ENCODE results near the gene PRR12. TPM values are rescaled to one million over a fixed set of nuclear protein-coding genes. Genes with fewer than 3 reads are reported as not detected.

The PRR12 gene
- total and polyA plus RNA-seq, 9 of the 15 experiments (the other 6 are each of a cell fraction or from before 2014, with no cell fraction given), result 0.01 to 21.1 (median 0.98) TPM

- no peak for TF ChIP-seq ZNF407 (IDR thresholded peaks at IDR 0.05; ENCODE audit: low read depth)
- no peak for TF ChIP-seq ILF3 (IDR thresholded peaks at IDR 0.05; ENCODE audit: borderline replicate concordance)
- no peak for TF ChIP-seq ZNF174 (CRISPR knock-in tag; IDR thresholded peaks at IDR 0.05)
- TF ChIP-seq MAFF (IDR thresholded peaks at IDR 0.05; ENCODE audit: low read length), result no peak
- peak; percentile 96 for TF ChIP-seq ZC3H11A (IDR thresholded peaks at IDR 0.05; ENCODE audit: low read depth, low read length)
- TF ChIP-seq ZNF121 (CRISPR knock-in tag; conservative IDR thresholded peaks at IDR 0.05), result no peak
- TF ChIP-seq GTF2A2 (tag; IDR thresholded peaks at IDR 0.05), result no peak
- peak; percentile 80; the same call in 1 of the 2 replicates for TF ChIP-seq POLR2AphosphoS2 (IDR thresholded peaks at IDR 0.05; ENCODE audit: low read length)
- TF ChIP-seq ZNF830 (CRISPR knock-in tag; IDR thresholded peaks at IDR 0.05), result no peak
- TF ChIP-seq CREBBP (IDR thresholded peaks at IDR 0.05; ENCODE audit: low read depth, low read length), result no peak
- peak; percentile 78; the same call in 1 of the 2 replicates for TF ChIP-seq ELF2 (CRISPR knock-in tag; IDR thresholded peaks at IDR 0.05)
- TF ChIP-seq RREB1 (CRISPR knock-in tag; IDR thresholded peaks at IDR 0.05), result no peak
- no peak for TF ChIP-seq XRCC4 (IDR thresholded peaks at IDR 0.05; ENCODE audit: extremely low read depth, insufficient read depth, insufficient read length)
- TF ChIP-seq ASH1L (IDR thresholded peaks at IDR 0.05; ENCODE audit: borderline replicate concordance, low read depth, partially characterized antibody), result peak; percentile 81
- TF ChIP-seq GATAD2B (IDR thresholded peaks at IDR 0.05; ENCODE audit: borderline replicate concordance), result peak; percentile 77; the same call in 1 of the 2 replicates
Measured at GRCh38 chr19:49580264-49581006, 10.5 kb upstream of the PRR12 start, which contains the start of gene NOSIP (continued).

Data from K562 (cell line).